HG03103 (cell line): ENCODE results near the gene SATB2.

Source experiments
- ATAC-seq: cut with Tn5 transposase; IDR thresholded peaks from one replicate; pipeline ENCODE4 v1.9.1; 2021; ENCODE audit warnings: low read depth; ENCODE audit not compliant: unreplicated experiment

SATB2 gene

GRCh38 chr2:199278099-199278498 lies 179.6 kb downstream of the SATB2 start:
- no peak for ATAC-seq

- no peak for ATAC-seq
These were observed 184.7 kb downstream of the SATB2 start for GRCh38 chr2:199273042-199273511.

- no peak for ATAC-seq
These were observed 195.8 kb downstream of the SATB2 start for GRCh38 chr2:199261936-199262335.

GRCh38 chr2:199261239-199261638 lies 196.5 kb downstream of the SATB2 start:
- no peak for ATAC-seq

- no peak for ATAC-seq
These were observed 198.1 kb downstream of the SATB2 start for GRCh38 chr2:199259671-199260070.

- ATAC-seq: no peak
These were observed 199.4 kb downstream of the SATB2 start for GRCh38 chr2:199258291-199258690.

GRCh38 chr2:199257261-199258224 lies 200.2 kb downstream of the SATB2 start:
- no peak for ATAC-seq

- ATAC-seq: no peak
These were observed 227.6 kb downstream of the SATB2 start for GRCh38 chr2:199230091-199230490.

GRCh38 chr2:199228887-199229819 lies 228.6 kb downstream of the SATB2 start:
- ATAC-seq: peak; percentile 68

- no peak for ATAC-seq
These were observed 233.9 kb downstream of the SATB2 start for GRCh38 chr2:199223791-199224190.

GRCh38 chr2:199220920-199221319 lies 236.8 kb downstream of the SATB2 start:
- ATAC-seq: no peak

- ATAC-seq: no peak
These were observed 238.2 kb downstream of the SATB2 start for GRCh38 chr2:199219551-199219950.
